ENCODE data around the gene MEGF8. TPM values are rescaled to one million over a fixed set of nuclear protein-coding genes. Genes with fewer than 3 reads are reported as not detected.

Gene MEGF8
- total and polyA plus RNA-seq, 10 of the 15 experiments (the other 5 are each of a cell fraction or from before 2014, with no cell fraction given), result 0.43 to 12.8 (median 2.7) TPM

DNA sequence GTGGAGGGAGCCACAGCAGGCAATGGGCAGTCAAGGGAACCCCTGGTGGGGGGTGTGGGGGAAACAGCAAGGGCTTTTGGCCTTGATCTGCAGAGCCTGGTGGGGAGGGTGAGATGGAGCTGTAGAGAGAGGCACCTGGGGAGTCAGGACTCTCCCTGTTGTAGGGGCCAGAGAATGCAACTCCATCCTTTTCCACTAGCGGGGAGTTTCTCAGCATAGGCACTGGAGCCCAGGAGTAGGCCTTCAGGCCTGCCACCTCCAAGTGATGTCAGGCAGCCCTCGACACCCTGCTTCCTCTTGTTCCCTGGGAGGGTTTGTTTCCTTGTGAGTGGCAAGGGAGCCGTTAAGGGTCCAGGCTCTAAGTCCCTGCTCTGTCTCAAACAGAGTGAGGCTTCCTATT, 25.0 kb downstream of the MEGF8 start (continued):
- TF ChIP-seq, protein P1, sequence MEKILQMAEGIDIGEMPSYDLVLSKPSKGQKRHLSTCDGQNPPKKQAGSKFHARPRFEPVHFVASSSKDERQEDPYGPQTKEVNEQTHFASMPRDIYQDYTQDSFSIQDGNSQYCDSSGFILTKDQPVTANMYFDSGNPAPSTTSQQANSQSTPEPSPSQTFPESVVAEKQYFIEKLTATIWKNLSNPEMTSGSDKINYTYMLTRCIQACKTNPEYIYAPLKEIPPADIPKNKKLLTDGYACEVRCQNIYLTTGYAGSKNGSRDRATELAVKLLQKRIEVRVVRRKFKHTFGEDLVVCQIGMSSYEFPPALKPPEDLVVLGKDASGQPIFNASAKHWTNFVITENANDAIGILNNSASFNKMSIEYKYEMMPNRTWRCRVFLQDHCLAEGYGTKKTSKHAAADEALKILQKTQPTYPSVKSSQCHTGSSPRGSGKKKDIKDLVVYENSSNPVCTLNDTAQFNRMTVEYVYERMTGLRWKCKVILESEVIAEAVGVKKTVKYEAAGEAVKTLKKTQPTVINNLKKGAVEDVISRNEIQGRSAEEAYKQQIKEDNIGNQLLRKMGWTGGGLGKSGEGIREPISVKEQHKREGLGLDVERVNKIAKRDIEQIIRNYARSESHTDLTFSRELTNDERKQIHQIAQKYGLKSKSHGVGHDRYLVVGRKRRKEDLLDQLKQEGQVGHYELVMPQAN (conservative IDR thresholded peaks at IDR 0.05), result no peak
- TF ChIP-seq, protein P2, sequence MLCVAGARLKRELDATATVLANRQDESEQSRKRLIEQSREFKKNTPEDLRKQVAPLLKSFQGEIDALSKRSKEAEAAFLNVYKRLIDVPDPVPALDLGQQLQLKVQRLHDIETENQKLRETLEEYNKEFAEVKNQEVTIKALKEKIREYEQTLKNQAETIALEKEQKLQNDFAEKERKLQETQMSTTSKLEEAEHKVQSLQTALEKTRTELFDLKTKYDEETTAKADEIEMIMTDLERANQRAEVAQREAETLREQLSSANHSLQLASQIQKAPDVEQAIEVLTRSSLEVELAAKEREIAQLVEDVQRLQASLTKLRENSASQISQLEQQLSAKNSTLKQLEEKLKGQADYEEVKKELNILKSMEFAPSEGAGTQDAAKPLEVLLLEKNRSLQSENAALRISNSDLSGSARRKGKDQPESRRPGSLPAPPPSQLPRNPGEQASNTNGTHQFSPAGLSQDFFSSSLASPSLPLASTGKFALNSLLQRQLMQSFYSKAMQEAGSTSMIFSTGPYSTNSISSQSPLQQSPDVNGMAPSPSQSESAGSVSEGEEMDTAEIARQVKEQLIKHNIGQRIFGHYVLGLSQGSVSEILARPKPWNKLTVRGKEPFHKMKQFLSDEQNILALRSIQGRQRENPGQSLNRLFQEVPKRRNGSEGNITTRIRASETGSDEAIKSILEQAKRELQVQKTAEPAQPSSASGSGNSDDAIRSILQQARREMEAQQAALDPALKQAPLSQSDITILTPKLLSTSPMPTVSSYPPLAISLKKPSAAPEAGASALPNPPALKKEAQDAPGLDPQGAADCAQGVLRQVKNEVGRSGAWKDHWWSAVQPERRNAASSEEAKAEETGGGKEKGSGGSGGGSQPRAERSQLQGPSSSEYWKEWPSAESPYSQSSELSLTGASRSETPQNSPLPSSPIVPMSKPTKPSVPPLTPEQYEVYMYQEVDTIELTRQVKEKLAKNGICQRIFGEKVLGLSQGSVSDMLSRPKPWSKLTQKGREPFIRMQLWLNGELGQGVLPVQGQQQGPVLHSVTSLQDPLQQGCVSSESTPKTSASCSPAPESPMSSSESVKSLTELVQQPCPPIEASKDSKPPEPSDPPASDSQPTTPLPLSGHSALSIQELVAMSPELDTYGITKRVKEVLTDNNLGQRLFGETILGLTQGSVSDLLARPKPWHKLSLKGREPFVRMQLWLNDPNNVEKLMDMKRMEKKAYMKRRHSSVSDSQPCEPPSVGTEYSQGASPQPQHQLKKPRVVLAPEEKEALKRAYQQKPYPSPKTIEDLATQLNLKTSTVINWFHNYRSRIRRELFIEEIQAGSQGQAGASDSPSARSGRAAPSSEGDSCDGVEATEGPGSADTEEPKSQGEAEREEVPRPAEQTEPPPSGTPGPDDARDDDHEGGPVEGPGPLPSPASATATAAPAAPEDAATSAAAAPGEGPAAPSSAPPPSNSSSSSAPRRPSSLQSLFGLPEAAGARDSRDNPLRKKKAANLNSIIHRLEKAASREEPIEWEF (IDR thresholded peaks at IDR 0.05; ENCODE audit: insufficient replicate concordance, low read depth, low read length), result no peak
- TF ChIP-seq POLR2AphosphoS2 (IDR thresholded peaks at IDR 0.05; ENCODE audit: low read depth, low read length), result no peak
- no peak for TF ChIP-seq BACH1 (IDR thresholded peaks at IDR 0.05; ENCODE audit: borderline replicate concordance)
- no peak for TF ChIP-seq CREB1 (IDR thresholded peaks at IDR 0.05; ENCODE audit: low read depth)

All from GM12878 (cell line).